Immature natural killer cell (primary cell): ENCODE results near the gene GBA3. TPM values are rescaled to one million over a fixed set of nuclear protein-coding genes. Genes with fewer than 3 reads are reported as not detected.

ENCODE experiments used
- DNase-seq, 3 donors: peaks; one replicate each; pipeline ENCODE4 v3.0.0; 2022; ENCODE audit warnings: mixed read lengths in 1 of 3
- H3K27ac Mint-ChIP-seq, 6 donors: one replicate each; pipeline ENCODE4 v1.8.0; 2020; ENCODE audit warnings: mixed read lengths in 6 of 6, mild to moderate bottlenecking in 5 of 6, inconsistent platforms in 4 of 6, moderate library complexity in 3 of 6
- H3K27me3 Mint-ChIP-seq, 3 donors: one replicate each; pipeline ENCODE4 v1.8.0; 2020 to 2021; ENCODE audit warnings: low read depth in 3 of 3, mild to moderate bottlenecking in 3 of 3, mixed read lengths in 3 of 3, moderate library complexity in 3 of 3, inconsistent platforms in 1 of 3
- H3K36me3 Mint-ChIP-seq, 3 donors: one replicate each; pipeline ENCODE4 v1.8.0; 2020; ENCODE audit warnings: mixed read lengths in 3 of 3, inconsistent platforms in 2 of 3, mild to moderate bottlenecking in 2 of 3
- H3K4me1 Mint-ChIP-seq, 2 donors: one replicate each; pipeline ENCODE4 v1.8.0; 2020; ENCODE audit warnings: inconsistent platforms in 2 of 2, mild to moderate bottlenecking in 2 of 2, mixed read lengths in 2 of 2, moderate library complexity in 1 of 2
- H3K4me3 Mint-ChIP-seq, 5 donors: one replicate each; pipeline ENCODE4 v1.8.0; 2020; ENCODE audit warnings: mild to moderate bottlenecking in 5 of 5, mixed read lengths in 5 of 5, inconsistent platforms in 3 of 5, moderate library complexity in 3 of 5
- H3K9me3 Mint-ChIP-seq, 6 donors: one replicate each; pipeline ENCODE4 v1.8.0; 2020; ENCODE audit warnings: mild to moderate bottlenecking in 6 of 6, mixed read lengths in 6 of 6, inconsistent platforms in 4 of 6, moderate library complexity in 3 of 6
- polyA plus RNA-seq, 3 donors: library from polyadenylated mRNA; unstranded; fragments of 300-500 nt; fragmentation: Illumina TruSeq; gene quantifications; one replicate each; pipeline ENCODE4 v1.2.3, GENCODE V29; 2021

GBA3 gene
- polyA plus RNA-seq, 3 donors from 2014 or later = not detected

DNA sequence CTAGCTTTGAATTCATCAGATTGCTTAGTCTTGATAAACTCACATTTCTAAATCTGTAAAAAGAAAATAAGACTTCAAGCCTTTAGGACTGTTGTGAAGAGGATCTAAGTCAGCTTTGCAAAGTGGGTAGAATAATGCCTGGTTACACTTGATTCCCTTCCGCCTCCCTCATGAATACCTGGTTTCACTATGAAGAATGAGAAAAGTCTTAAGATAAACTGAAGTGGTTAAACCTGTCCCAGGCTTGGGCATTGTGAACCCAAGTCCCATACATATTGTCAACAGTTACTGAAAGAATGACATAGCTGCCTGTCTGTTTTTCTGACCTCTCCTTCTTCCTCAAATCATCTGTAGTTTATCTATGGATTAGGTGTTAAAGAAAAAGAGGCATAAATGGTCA is 16.7 kb upstream of the GBA3 start:
- H3K9me3 Mint-ChIP-seq = peaks cover 0 to 4% (median 0%) of the 10 kb centered on the region in 6 donors
- H3K27ac Mint-ChIP-seq = no peak overlapping the region
- peaks cover 17 to 30% of the 10 kb centered on the region in 2 donors for H3K4me1 Mint-ChIP-seq
- DNase-seq = no peak
- H3K27me3 Mint-ChIP-seq = peaks cover 0 to 1% (median 0%) of the 10 kb centered on the region in 3 donors
- H3K4me3 Mint-ChIP-seq = no peak overlapping the region
- no peaks in the 10 kb centered on the region for H3K36me3 Mint-ChIP-seq

DNA sequence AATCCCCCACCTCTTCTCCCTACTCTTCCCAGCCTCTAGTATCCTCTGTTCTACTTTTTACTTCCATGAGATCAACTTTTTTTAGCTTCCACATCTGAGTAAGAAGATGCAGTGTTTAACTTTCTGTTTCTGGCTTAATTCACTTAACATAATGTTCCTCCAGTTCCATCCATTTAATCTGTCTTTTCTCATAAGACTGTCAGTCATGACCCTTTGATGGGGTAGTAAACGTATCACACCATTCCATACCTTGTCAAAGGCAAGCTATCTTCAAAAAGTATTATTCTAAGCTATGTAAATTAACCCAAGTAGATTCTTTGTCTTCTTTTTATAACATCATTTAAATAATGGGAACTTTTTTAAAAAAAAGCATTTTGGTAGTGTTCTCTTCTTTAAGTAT is 15.0 kb upstream of the GBA3 start:
- Mint-ChIP-seq H3K9me3 (peaks cover 0 to 4% (median 0%) of the 10 kb centered on the region in 6 donors), H3K36me3 (no peaks in the 10 kb centered on the region), H3K4me1 (peaks cover 7 to 17% of the 10 kb centered on the region in 2 donors), H3K27me3 (peaks cover 0 to 1% (median 0%) of the 10 kb centered on the region in 3 donors), H3K4me3 (no peak overlapping the region), H3K27ac (no peak overlapping the region)
- no peak for DNase-seq

DNA sequence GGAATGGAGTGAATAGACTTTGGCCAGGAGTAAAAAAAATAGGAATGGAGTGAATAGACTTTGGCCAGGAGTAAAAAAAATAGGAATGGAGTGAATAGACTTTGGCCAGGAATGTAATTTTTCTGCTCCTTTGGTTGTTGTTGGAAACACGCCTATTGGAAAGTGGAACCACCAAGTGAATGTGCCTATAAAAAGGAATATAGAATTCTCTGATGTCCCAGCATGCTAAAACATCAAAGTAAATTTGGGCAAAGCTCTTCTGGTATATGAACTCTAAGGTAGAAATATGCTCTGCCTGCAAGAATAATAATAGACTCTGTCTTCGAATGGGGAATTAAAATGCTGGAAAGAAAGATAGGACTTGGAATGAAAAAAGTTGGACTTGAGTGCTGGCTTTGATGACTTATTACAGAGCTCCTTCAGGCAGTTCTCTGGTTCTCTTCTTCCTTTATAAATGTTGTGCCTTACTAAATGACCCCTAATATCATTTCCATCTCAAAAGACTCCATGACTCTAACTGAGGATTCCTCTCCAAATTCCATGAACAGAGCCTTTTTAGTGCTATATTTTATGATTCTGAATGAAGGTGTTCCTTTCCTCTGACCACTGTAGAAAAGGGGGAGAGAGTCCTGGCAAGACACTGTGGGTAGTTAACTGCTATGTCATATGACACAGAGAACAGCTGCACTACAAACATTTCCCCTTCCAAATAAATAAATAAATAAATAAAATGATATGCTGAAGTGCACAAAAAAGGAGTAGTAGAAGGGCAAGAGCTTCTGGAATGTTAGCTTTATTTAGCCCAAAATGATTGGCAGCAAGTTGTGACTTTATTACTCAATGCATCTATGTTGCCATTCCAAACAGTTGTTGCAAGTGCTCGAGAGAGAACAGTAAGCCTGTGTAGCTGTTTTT is 13.5 kb upstream of the GBA3 start:
- Mint-ChIP-seq H3K27ac (no peak overlapping the region), H3K4me1 (peaks cover 0 to 8% of the 10 kb centered on the region in 2 donors), H3K27me3 (peaks cover 0 to 1% (median 0%) of the 10 kb centered on the region in 3 donors)

DNA sequence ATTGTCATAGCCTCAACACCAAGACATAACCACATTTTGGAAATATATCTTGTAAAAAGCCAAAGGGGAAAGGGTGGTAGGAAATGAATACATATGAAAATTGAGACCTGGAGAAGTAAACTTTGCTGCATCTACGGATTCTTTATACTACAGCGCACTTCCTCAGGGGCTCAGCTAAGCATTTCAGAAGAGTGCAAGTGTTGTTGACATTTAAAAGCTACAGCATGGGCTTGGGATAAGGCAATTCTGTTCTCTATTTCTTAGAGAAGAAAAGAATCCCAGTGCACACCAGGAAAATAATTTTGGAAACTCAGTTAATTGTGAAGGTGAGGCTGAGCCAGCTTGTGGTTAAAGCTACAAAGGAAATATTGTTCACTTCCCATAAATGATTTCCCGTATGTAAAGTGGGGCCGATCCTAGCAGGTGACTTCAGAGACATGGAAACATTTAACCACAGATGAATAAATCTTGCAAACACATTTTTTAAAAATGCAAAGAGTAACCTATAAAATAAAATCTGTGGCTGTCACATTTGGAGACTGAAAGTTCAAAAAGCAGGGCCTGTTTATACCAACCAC is 12.6 kb upstream of the GBA3 start:
- Mint-ChIP-seq H3K9me3 (peaks cover 0 to 4% (median 0%) of the 10 kb centered on the region in 6 donors), H3K4me1 (no peaks in the 10 kb centered on the region), H3K36me3 (no peaks in the 10 kb centered on the region), H3K27me3 (peaks cover 0 to 5% (median 0%) of the 10 kb centered on the region in 3 donors), H3K4me3 (no peak overlapping the region), H3K27ac (no peak overlapping the region)
- no peak for DNase-seq

More for the DNA sequence above, 13.5 kb upstream of the GBA3 start:
- no peak for DNase-seq
- peaks cover 0 to 4% (median 0%) of the 10 kb centered on the region in 6 donors for H3K9me3 Mint-ChIP-seq
- no peaks in the 10 kb centered on the region for H3K36me3 Mint-ChIP-seq
- no peak overlapping the region for H3K4me3 Mint-ChIP-seq

- Mint-ChIP-seq H3K36me3 (no peaks in the 10 kb centered on the region), H3K4me3 (no peak overlapping the region), H3K27me3 (peaks cover 0 to 4% (median 0%) of the 10 kb centered on the region in 3 donors), H3K27ac (no peak overlapping the region), H3K4me1 (no peaks in the 10 kb centered on the region), H3K9me3 (no peaks in the 10 kb centered on the region)
- no peak for DNase-seq
These were observed 9.0 kb upstream of the GBA3 start for GRCh38 chr4:22683726-22684125.

GRCh38 chr4:22686141-22686540 is 6.6 kb upstream of the GBA3 start:
- Mint-ChIP-seq H3K36me3 (no peaks in the 10 kb centered on the region), H3K4me1 (no peaks in the 10 kb centered on the region), H3K4me3 (no peak overlapping the region), H3K9me3 (no peaks in the 10 kb centered on the region), H3K27me3 (peaks cover 0 to 7% (median 3%) of the 10 kb centered on the region in 3 donors), H3K27ac (no peak overlapping the region)
- no peak for DNase-seq

- Mint-ChIP-seq H3K36me3 (no peaks in the 10 kb centered on the region), H3K27ac (no peak overlapping the region), H3K4me3 (no peak overlapping the region), H3K4me1 (no peaks in the 10 kb centered on the region), H3K9me3 (no peaks in the 10 kb centered on the region), H3K27me3 (peaks cover 0 to 9% (median 7%) of the 10 kb centered on the region in 3 donors)
- DNase-seq = no peak
These were observed 4.5 kb upstream of the GBA3 start for GRCh38 chr4:22688236-22688635.

GRCh38 chr4:22689428-22689827 is 3.3 kb upstream of the GBA3 start:
- no peaks in the 10 kb centered on the region for H3K4me1 Mint-ChIP-seq
- no peaks in the 10 kb centered on the region for H3K9me3 Mint-ChIP-seq
- DNase-seq = no peak
- H3K27me3 Mint-ChIP-seq = peaks cover 0 to 9% (median 7%) of the 10 kb centered on the region in 3 donors
- H3K27ac Mint-ChIP-seq = no peak overlapping the region
- no peaks in the 10 kb centered on the region for H3K36me3 Mint-ChIP-seq
- no peak overlapping the region for H3K4me3 Mint-ChIP-seq

- no peak overlapping the region for H3K4me3 Mint-ChIP-seq
These were observed 2.3 kb downstream of the GBA3 start for GRCh38 chr4:22695029-22695428.

GRCh38 chr4:22695917-22696316 is 3.2 kb downstream of the GBA3 start:
- no peak for DNase-seq
- no peaks in the 10 kb centered on the region for H3K36me3 Mint-ChIP-seq
- no peak overlapping the region for H3K27ac Mint-ChIP-seq
- peaks cover 0 to 5% (median 0%) of the 10 kb centered on the region in 6 donors for H3K9me3 Mint-ChIP-seq
- H3K4me1 Mint-ChIP-seq = no peaks in the 10 kb centered on the region
- H3K4me3 Mint-ChIP-seq = no peak overlapping the region
- peaks cover 0 to 9% (median 2%) of the 10 kb centered on the region in 3 donors for H3K27me3 Mint-ChIP-seq

More at GRCh38 chr4:22695029-22695428, 2.3 kb downstream of the GBA3 start:
- H3K36me3 Mint-ChIP-seq = no peaks in the 10 kb centered on the region
- peaks cover 0 to 6% (median 2%) of the 10 kb centered on the region in 3 donors for H3K27me3 Mint-ChIP-seq
- no peaks in the 10 kb centered on the region for H3K4me1 Mint-ChIP-seq
- no peak for DNase-seq
- peaks cover 0 to 5% (median 0%) of the 10 kb centered on the region in 6 donors for H3K9me3 Mint-ChIP-seq
- H3K27ac Mint-ChIP-seq = no peak overlapping the region

- DNase-seq = no peak
- Mint-ChIP-seq H3K9me3 (peaks cover 0 to 10% (median 0%) of the 10 kb centered on the region in 6 donors), H3K27ac (no peak overlapping the region)
These were observed 11.2 kb downstream of the GBA3 start for GRCh38 chr4:22703912-22704311.

DNA sequence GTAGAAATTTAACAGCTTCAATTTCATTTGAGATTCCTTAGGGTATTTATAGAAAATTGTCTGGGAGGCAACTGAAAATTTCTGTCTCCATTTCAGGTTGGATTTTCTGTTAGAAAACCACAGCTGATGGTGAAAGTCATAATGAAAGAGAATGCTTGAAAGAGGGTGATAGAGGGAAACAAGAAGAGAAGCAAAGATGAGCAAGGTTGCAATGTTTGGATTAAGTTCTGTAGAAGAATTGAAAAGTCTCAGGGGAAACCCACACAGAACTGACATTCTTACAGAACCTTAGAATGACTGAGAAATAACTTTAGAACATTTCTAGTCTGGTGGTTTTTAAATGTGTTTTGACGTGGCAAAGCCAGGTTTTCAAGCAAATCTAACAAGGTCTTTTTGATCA is 14.7 kb downstream of the GBA3 start:
- Mint-ChIP-seq H3K4me1 (peaks cover 0 to 3% of the 10 kb centered on the region in 2 donors), H3K9me3 (peaks cover 0 to 4% (median 0%) of the 10 kb centered on the region in 6 donors), H3K27me3 (no peaks in the 10 kb centered on the region), H3K4me3 (no peak overlapping the region), H3K27ac (no peak overlapping the region), H3K36me3 (no peaks in the 10 kb centered on the region)
- no peak for DNase-seq

More at GRCh38 chr4:22703912-22704311, 11.2 kb downstream of the GBA3 start:
- H3K4me3 Mint-ChIP-seq = no peak overlapping the region
- peaks cover 0 to 3% of the 10 kb centered on the region in 2 donors for H3K4me1 Mint-ChIP-seq
- peaks cover 0 to 3% (median 0%) of the 10 kb centered on the region in 3 donors for H3K27me3 Mint-ChIP-seq
- no peaks in the 10 kb centered on the region for H3K36me3 Mint-ChIP-seq

DNA sequence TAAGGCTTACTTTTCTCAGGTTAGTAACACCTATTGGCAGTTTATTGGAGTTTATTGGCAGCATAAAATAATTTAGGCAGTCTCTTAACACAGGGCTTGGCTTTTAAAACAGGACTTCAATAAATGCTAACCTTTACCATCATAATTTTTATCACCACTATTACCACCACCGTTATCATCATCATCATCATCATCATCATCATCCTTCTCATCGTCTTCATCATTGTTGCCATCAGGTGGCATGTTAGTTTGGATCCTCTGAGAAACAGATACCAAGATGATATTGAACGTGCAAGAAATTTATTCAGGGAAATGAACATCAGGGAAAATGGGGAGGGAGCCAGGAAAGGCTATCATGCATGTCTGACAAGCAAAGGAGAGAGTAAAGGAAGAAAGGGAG is 16.2 kb downstream of the GBA3 start:
- H3K27ac Mint-ChIP-seq = no peak overlapping the region
- H3K4me3 Mint-ChIP-seq = no peak overlapping the region
- peaks cover 0 to 3% (median 0%) of the 10 kb centered on the region in 6 donors for H3K9me3 Mint-ChIP-seq
- no peak for DNase-seq
- H3K27me3 Mint-ChIP-seq = peaks cover 0 to 2% (median 0%) of the 10 kb centered on the region in 3 donors
- H3K4me1 Mint-ChIP-seq = no peaks in the 10 kb centered on the region
- H3K36me3 Mint-ChIP-seq = no peaks in the 10 kb centered on the region

DNA sequence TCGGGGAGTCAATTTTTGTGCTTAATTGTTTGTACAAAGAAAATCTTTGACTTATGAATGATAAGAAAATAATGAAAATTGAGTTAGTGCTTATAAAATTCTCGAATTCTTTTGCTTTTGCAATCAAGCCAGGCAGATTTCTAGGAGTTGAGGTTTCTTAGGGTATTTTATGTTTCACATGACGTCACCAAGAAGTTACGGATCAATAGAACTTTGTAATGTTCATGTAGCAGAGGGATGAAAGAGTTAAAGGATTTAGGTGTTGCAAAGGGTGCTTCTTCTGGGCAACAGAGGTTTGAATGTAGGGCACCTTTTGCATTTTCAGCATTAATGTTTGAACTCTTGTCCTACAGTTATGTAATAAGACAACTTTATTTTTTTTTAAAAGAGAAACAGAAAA is 19.4 kb downstream of the GBA3 start:
- Mint-ChIP-seq H3K9me3 (peaks cover 0 to 3% (median 0%) of the 10 kb centered on the region in 6 donors), H3K36me3 (no peaks in the 10 kb centered on the region), H3K4me3 (no peak overlapping the region), H3K27ac (no peak overlapping the region), H3K27me3 (peaks cover 0 to 4% (median 2%) of the 10 kb centered on the region in 3 donors), H3K4me1 (no peaks in the 10 kb centered on the region)
- no peak for DNase-seq
